HG02588 (cell line): Measurements from ENCODE around the gene KLHL18.
"Not testable (repeated sequence)": the region's sequence is repeated elsewhere in the genome, so short reads cannot be mapped to it uniquely, and the experiment has no call there.

Experiments
- ATAC-seq: cut with Tn5 transposase; IDR thresholded peaks from one replicate; pipeline ENCODE4 v1.9.1; 2021; ENCODE audit warnings: mild to moderate bottlenecking, moderate library complexity; ENCODE audit not compliant: unreplicated experiment

KLHL18 gene

GRCh38 chr3:47273564-47273963 lies 9.2 kb upstream of the KLHL18 start:
- no peak for ATAC-seq

- no peak for ATAC-seq
Observed at GRCh38 chr3:47274652-47275051, 8.1 kb upstream of the KLHL18 start.

GRCh38 chr3:47276558-47276957 lies 6.2 kb upstream of the KLHL18 start:
- ATAC-seq = no peak

- ATAC-seq = no peak
Observed at GRCh38 chr3:47280519-47280918, 2.2 kb upstream of the KLHL18 start.

GRCh38 chr3:47283193-47283537 lies 421 bp downstream of the KLHL18 start:
- ATAC-seq = no peak

- no peak for ATAC-seq
Observed at GRCh38 chr3:47283591-47284364, 1.0 kb downstream of the KLHL18 start.

- no peak for ATAC-seq
Observed at GRCh38 chr3:47288966-47289910, 6.5 kb downstream of the KLHL18 start.

GRCh38 chr3:47291158-47291753 lies 8.5 kb downstream of the KLHL18 start:
- no peak for ATAC-seq

GRCh38 chr3:47291754-47292420 lies 9.1 kb downstream of the KLHL18 start:
- ATAC-seq = not testable (repeated sequence)

- ATAC-seq = no peak
Observed at GRCh38 chr3:47293822-47294221, 11.1 kb downstream of the KLHL18 start.

GRCh38 chr3:47294392-47294791 lies 11.6 kb downstream of the KLHL18 start:
- ATAC-seq = no peak

GRCh38 chr3:47295322-47295721 lies 12.6 kb downstream of the KLHL18 start:
- ATAC-seq = no peak

- ATAC-seq = no peak
Observed at GRCh38 chr3:47295976-47296375, 13.2 kb downstream of the KLHL18 start.

- ATAC-seq = no peak
Observed at GRCh38 chr3:47296562-47297302, 14.0 kb downstream of the KLHL18 start.

- no peak for ATAC-seq
Observed at GRCh38 chr3:47298439-47298838, 15.7 kb downstream of the KLHL18 start.

GRCh38 chr3:47299381-47300318 lies 16.9 kb downstream of the KLHL18 start:
- ATAC-seq = no peak

- no peak for ATAC-seq
Observed at GRCh38 chr3:47301456-47301855, 18.7 kb downstream of the KLHL18 start.

- ATAC-seq = no peak
Observed at GRCh38 chr3:47306022-47306421, 23.3 kb downstream of the KLHL18 start.

GRCh38 chr3:47309231-47309630 lies 26.5 kb downstream of the KLHL18 start:
- not testable (repeated sequence) for ATAC-seq
